ENCODE results near the gene BACH2.

DNA sequence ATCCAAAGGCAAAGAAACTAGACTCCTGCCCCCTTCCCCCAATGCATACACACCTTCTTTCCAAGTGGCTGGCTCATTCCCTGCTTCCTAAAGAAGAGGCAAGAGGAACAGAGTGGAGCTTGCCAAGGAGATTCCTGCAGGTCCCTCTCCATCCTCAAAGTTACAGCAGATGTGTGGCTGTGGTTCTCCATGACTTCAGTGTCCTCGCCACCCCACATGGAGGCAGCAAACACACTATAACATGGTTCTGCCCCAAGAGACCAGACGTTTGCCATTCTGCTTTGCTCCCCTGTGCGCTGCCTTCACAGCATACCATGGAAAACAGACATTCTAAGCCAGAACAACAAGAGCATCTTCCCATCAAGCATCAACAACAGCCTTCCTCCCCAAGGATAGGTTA, 84.4 kb downstream of the BACH2 start:
- TF ChIP-seq POLR2AphosphoS5 (IDR thresholded peaks at IDR 0.05; ENCODE audit: low read depth, low read length), result no peak
- TF ChIP-seq, protein P1, sequence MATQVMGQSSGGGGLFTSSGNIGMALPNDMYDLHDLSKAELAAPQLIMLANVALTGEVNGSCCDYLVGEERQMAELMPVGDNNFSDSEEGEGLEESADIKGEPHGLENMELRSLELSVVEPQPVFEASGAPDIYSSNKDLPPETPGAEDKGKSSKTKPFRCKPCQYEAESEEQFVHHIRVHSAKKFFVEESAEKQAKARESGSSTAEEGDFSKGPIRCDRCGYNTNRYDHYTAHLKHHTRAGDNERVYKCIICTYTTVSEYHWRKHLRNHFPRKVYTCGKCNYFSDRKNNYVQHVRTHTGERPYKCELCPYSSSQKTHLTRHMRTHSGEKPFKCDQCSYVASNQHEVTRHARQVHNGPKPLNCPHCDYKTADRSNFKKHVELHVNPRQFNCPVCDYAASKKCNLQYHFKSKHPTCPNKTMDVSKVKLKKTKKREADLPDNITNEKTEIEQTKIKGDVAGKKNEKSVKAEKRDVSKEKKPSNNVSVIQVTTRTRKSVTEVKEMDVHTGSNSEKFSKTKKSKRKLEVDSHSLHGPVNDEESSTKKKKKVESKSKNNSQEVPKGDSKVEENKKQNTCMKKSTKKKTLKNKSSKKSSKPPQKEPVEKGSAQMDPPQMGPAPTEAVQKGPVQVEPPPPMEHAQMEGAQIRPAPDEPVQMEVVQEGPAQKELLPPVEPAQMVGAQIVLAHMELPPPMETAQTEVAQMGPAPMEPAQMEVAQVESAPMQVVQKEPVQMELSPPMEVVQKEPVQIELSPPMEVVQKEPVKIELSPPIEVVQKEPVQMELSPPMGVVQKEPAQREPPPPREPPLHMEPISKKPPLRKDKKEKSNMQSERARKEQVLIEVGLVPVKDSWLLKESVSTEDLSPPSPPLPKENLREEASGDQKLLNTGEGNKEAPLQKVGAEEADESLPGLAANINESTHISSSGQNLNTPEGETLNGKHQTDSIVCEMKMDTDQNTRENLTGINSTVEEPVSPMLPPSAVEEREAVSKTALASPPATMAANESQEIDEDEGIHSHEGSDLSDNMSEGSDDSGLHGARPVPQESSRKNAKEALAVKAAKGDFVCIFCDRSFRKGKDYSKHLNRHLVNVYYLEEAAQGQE (IDR thresholded peaks at IDR 0.05; ENCODE audit: insufficient read depth in 1 of 2, low read depth in 2 of 2, low read length in 2 of 2), result no peak
- TF ChIP-seq SIN3A (IDR thresholded peaks at IDR 0.05; ENCODE audit: borderline replicate concordance, insufficient read depth, low read length), result no peak
- no peak for TF ChIP-seq TAF1 (IDR thresholded peaks at IDR 0.05; ENCODE audit: borderline replicate concordance, insufficient read depth, low read length)
- TF ChIP-seq FOXP2 (optimal IDR thresholded peaks at IDR 0.05; ENCODE audit: borderline replicate concordance, extremely low read depth, extremely low read length, insufficient read depth), result no peak

All from PFSK-1 (cell line).